ENCODE results near the gene USP3.

DNA sequence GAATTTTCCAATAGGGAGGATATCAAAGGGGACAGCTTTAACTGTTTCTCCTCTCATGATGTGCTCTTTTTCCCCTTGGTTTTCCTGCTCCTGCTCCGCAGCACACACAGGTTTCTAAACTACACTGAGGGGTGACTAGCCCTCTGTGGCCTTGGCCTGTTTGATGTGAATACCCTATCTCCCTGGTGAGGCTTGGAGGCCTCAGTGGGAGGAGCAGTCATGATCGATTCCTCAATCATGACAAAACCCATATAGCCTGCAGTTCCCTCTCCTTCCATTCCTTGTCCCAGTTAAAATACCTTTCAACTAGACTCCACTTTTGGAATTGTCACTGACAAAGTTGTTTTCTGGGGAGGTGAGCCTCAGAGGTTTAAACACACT is 24.0 kb upstream of the USP3 start:
- TF ChIP-seq POLR2AphosphoS5 (IDR thresholded peaks at IDR 0.05): no peak
- TF ChIP-seq, protein P1, sequence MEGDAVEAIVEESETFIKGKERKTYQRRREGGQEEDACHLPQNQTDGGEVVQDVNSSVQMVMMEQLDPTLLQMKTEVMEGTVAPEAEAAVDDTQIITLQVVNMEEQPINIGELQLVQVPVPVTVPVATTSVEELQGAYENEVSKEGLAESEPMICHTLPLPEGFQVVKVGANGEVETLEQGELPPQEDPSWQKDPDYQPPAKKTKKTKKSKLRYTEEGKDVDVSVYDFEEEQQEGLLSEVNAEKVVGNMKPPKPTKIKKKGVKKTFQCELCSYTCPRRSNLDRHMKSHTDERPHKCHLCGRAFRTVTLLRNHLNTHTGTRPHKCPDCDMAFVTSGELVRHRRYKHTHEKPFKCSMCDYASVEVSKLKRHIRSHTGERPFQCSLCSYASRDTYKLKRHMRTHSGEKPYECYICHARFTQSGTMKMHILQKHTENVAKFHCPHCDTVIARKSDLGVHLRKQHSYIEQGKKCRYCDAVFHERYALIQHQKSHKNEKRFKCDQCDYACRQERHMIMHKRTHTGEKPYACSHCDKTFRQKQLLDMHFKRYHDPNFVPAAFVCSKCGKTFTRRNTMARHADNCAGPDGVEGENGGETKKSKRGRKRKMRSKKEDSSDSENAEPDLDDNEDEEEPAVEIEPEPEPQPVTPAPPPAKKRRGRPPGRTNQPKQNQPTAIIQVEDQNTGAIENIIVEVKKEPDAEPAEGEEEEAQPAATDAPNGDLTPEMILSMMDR (IDR thresholded peaks at IDR 0.05): no peak
- no peak for TF ChIP-seq POLR2A (IDR thresholded peaks at IDR 0.05)
- no peak for TF ChIP-seq EP300 (IDR thresholded peaks at IDR 0.05)
